Keratinocyte (primary cell): ENCODE results near the gene IRF8.

ENCODE experiments used
- EZH2 ChIP-seq: IDR thresholded peaks from one replicate; pipeline ENCODE4 v1.6.1; 2012; ENCODE audit warnings: inconsistent platforms, mild to moderate bottlenecking, low read length, moderate library complexity
- TF ChIP-seq, protein P1 (sequence below), 3 experiments: IDR thresholded peaks in 1 of 3; conservative IDR thresholded peaks in 1 of 3; optimal IDR thresholded peaks in 1 of 3; 2 replicates in 2 of 3; 3 replicates in 1 of 3; pipeline versions ENCODE3 to v1.5.1; 2011; ENCODE audit warnings: low read length in 3 of 3, mild to moderate bottlenecking in 3 of 3, moderate library complexity in 2 of 3, control low read depth in 1 of 3, inconsistent platforms in 1 of 3; ENCODE audit not compliant: insufficient read depth in 2 of 3; ENCODE audit errors: extremely low read depth in 1 of 3

DNA sequence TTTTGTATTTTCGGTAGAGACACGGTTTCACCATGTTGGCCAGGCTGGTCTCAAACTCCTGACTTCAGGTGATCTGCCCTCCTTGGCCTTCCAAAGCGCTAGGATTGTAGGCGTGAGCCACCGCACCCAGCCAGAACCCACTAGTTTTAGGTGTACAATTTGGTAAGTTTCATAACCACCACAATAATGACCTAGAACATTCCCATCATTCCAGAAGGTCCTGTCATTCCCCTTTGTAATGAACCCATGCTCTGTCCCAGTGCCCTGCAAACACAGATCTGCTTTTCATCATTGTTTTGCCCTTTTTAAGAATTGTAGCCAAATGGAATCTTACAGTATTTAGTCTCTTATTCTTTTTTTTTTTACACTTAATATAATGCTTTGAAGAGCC, 35.6 kb upstream of the IRF8 start:
- TF ChIP-seq, protein P1, sequence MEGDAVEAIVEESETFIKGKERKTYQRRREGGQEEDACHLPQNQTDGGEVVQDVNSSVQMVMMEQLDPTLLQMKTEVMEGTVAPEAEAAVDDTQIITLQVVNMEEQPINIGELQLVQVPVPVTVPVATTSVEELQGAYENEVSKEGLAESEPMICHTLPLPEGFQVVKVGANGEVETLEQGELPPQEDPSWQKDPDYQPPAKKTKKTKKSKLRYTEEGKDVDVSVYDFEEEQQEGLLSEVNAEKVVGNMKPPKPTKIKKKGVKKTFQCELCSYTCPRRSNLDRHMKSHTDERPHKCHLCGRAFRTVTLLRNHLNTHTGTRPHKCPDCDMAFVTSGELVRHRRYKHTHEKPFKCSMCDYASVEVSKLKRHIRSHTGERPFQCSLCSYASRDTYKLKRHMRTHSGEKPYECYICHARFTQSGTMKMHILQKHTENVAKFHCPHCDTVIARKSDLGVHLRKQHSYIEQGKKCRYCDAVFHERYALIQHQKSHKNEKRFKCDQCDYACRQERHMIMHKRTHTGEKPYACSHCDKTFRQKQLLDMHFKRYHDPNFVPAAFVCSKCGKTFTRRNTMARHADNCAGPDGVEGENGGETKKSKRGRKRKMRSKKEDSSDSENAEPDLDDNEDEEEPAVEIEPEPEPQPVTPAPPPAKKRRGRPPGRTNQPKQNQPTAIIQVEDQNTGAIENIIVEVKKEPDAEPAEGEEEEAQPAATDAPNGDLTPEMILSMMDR (optimal IDR thresholded peaks at IDR 0.05 in 1 of 3, IDR thresholded peaks at IDR 0.05 in 1 of 3, conservative IDR thresholded peaks at IDR 0.05 in 1 of 3; ENCODE audit: extremely low read depth in 1 of 3, insufficient read depth in 2 of 3, low read length in 3 of 3): no peak
- TF ChIP-seq EZH2: no peak
